ENCODE results near the gene DDX54.

DNA sequence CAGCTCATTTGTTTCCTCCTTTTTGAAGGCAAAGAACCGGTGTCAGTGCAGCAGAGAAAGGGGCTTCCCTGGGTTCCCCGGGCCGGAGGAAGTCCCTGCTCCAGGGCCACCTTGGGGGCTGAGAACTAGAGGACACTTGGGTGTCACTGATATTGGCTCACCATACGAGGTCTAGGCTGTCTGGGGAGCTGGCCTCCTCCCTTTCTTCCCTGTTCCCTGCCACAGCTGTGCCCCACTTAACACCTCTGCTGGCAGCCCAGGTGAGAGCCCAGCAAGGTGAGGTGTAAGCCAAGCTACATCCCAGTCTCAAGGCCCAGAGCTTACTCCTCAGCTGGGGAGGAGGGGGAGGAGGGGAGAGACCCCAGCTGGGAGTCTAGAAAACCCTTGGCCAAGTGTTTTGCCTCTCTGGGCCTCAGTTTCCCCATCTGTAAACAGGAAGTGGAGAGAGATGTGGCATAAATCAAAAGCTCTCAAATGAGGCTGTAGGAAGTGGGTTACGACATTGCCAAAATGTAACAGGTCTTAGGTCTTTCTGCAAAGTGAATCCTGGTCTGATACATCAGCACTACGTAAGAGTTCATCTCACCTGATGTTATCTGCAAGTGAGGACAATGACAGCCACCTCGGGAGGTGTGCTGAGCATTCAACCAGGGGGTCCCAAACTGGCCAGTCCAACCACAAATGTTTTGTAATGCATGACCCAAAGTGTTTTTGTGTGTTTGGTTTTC lies 75.2 kb downstream of the DDX54 start:
- TF ChIP-seq, protein P1, sequence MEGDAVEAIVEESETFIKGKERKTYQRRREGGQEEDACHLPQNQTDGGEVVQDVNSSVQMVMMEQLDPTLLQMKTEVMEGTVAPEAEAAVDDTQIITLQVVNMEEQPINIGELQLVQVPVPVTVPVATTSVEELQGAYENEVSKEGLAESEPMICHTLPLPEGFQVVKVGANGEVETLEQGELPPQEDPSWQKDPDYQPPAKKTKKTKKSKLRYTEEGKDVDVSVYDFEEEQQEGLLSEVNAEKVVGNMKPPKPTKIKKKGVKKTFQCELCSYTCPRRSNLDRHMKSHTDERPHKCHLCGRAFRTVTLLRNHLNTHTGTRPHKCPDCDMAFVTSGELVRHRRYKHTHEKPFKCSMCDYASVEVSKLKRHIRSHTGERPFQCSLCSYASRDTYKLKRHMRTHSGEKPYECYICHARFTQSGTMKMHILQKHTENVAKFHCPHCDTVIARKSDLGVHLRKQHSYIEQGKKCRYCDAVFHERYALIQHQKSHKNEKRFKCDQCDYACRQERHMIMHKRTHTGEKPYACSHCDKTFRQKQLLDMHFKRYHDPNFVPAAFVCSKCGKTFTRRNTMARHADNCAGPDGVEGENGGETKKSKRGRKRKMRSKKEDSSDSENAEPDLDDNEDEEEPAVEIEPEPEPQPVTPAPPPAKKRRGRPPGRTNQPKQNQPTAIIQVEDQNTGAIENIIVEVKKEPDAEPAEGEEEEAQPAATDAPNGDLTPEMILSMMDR (IDR thresholded peaks at IDR 0.05; ENCODE audit: insufficient read depth, low read depth, low read length): no peak
- TF ChIP-seq EZH2 (IDR thresholded peaks at IDR 0.05; ENCODE audit: insufficient read depth, low read length): no peak

All from astrocyte (in vitro differentiated cells and primary cell).